ENCODE results near the gene NCK2.

- TF ChIP-seq CTCF (conservative IDR thresholded peaks at IDR 0.05; ENCODE audit: low read depth, low read length) (no peak), EZH2 (IDR thresholded peaks at IDR 0.05; ENCODE audit: borderline replicate concordance, low read depth, low read length, poor library complexity, severe bottlenecking) (no peak)
These were observed 151.5 kb downstream of the NCK2 start for GRCh38 chr2:105895990-105896764.

Measured in A673 (cell line).